Effector CD4-positive, alpha-beta T cell (primary cell): ENCODE data around the gene KCNB1.

Experiments used
- DNase-seq: peaks from one replicate; pipeline ENCODE4 v3.0.0-alpha.2; 2020

Gene KCNB1

DNA sequence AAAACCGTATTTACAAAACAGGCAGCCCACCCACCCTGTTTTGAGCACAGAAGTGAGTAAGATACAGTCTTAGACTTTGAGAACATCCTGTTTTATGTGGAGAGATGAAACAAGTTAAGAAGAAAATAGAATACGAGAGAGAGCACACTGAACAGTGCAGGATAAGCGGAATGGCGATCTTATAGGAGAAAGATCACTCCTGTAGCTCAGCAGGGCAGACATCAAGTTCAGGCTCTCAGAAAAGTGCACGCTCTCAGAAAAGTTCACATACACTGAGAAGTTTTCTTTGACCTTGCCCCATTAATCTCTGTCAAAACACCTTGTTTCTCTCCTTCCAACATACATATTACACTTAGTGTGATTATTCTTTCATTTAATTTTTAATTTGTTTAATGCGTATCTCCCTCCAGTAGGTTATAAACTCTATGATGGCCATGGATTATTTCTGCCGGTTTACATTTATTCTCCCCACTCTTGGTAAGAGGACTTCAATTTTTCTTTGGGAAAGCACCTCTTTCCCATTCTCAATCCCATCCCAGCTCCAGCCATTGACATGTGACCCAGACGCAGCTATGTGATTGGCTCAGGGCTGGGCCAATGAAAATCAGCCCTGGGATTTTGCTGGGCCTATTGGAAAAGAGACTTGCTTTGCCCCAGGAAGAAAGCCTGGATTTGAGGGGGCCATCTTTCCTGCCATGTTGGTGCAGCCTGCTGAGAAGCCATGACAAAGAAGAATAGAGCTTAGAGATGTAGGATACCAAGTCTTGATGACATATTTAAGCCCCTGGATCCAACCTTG is 16.2 kb downstream of the KCNB1 start:
- DNase-seq, result no peak

DNA sequence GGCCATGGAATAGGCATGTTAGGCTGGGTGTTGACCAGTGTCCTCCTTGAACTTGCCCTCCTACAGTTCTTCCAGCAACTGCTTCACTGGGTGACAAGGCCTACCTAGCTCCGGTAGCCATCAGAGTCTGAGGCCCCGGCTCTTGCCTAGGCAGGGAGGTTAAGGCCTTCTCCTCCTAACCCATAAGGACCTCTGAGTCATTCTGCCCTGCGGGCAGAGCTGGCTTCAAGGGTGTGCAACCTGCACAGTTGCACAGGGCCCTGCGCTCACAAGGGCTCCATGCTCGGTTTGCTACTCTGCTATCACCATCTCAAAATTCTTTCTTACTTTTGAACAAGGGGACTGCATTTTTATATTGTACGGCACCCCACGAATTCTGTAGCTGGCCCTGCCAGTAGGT is 17.9 kb downstream of the KCNB1 start:
- DNase-seq, result no peak

DNA sequence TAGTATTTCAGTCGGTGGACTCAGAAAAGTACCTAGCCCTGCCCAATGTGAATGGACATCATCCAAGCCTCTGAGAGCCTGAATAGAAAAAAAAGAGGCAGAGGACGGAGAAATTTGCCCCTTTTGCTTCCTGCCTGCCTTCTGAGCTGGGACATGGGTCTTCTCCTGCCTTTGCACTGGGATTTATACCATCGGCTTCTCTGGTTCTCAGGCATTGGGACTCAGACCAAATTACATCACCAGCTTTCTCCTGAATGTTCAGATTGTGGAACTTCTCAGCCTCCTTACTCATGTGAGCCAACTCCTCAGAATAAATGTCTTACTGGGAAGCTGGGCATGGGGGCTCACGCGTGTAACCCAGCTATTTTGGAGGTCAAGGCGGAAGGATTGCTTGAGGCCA is 19.8 kb downstream of the KCNB1 start:
- no peak for DNase-seq

DNA sequence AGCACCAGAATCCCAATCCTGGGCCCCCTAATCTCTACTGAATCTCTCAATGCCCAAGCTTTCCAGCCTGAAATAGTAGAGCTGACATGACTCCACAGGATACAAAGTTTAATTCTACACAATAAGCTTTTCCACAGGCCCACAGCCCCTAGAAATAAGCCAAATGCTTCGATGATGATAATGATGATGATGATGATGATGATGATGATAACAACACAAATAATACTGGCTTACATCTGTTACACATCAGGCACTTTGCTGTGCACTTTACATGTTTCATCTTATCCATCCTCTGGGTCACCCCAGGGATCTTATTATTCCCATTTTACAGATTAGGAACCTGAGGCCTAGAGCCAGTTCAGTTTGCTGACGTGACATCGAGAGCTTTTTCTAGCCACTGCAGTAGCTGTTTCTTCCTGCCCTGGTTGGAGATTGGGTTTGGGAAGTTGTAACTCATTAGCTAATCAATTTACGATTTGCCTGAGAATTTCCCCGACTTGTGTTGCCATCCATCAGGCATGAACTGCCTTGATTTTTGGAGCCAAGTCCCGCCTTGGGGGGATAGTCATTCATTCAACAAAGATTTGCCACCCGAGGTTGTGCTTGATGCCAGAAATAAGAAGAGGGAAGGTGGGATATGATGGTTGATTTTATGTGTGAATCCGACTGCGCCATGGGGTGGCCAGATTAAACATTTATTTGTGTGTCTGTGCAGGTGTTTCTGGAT is 20.4 kb downstream of the KCNB1 start:
- no peak for DNase-seq

DNA sequence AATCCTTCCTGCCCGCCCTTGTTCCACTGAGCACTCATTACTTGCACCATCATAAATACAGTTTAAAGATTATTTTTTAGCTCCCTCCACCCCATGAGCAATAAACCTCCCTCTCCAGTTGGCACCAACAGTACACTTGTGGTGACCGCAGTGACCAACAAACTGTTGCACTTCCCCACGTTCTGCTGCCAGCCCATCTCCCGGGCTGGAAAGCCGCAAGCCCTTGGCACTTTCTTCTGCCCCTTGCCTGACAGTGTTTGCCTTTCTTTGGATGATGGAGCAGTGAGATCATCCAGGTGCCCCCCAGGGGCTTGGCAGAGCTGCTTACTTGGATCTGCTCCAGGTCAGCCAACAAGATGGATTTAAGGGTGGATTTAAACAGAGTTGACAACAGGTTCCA is 21.6 kb downstream of the KCNB1 start:
- DNase-seq, result no peak

DNA sequence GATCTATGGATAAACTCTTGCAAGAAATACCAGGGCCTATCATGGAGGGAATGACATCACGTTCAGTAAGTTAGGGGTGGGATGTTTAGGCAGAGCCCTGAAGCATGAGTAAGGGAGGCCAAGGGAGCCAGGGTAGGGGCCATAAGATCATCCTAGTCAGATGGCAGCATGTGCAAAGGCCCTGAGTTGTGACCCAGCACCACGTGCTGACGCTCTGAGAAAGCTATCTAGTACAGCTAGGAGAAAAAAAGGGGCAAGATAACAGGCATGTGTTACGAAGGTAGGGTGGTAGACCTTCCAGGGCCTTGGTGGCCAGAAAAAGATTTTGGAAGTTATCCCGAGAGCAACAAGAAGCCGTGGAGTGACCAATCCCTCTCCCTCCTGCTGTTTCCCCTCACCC is 22.3 kb downstream of the KCNB1 start:
- DNase-seq, result no peak

DNA sequence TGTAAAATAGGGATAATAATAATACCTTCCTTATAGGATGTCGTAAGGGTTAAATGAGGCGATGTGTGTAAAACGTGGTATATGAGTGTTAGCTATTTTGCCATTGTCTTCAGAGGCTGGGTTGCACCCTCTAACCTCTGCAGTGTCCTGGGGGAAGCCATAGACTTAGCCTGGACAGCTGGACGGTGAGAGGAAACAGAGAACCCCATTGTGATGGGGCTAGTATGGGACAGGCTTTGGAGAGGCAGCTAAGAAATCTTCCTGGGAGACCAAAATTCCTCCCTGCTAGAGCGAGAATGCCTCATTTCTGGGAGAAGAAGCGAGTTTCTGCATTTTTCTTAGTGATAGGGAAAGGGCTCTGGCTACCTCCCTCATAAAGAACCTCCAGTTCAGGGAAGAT is 22.8 kb downstream of the KCNB1 start:
- no peak for DNase-seq

DNA sequence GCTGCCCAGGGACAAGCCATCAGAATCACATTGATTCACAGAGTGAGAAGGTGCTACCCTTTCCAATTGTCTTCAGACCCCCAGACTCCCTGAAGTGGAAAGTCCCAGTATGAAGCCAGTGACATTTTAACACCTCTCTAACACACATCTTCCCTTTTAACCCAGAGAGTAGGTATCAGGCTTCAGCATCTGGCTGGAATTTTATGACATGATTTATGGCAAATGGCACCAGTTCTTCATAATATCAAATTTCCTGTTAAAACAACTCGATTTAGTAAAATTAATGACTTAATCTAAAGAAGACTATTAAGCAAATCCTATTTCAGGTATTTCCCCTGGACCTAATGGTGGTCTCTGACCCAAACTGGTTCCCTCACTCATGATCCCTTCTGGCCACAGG is 25.0 kb downstream of the KCNB1 start:
- no peak for DNase-seq

DNA sequence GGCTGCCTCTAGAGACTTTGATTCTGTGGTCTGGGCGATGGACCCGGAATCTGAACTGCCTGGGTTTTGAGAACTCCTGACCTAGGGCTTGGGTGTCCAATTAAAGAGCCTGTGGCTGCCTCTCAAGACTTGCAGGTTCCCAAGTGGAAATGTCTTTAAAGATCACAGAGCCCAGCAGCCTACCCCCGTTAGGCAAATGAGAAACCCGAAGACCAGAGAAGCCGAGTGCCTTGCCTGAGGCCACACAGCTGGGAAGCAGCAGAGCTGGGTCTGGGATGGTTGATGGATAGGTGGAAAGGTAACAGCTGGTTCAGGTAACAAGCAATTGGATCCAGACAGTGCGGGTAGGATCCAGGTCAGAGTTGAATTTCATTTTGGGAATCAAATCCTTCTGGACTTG is 25.8 kb downstream of the KCNB1 start:
- no peak for DNase-seq

DNA sequence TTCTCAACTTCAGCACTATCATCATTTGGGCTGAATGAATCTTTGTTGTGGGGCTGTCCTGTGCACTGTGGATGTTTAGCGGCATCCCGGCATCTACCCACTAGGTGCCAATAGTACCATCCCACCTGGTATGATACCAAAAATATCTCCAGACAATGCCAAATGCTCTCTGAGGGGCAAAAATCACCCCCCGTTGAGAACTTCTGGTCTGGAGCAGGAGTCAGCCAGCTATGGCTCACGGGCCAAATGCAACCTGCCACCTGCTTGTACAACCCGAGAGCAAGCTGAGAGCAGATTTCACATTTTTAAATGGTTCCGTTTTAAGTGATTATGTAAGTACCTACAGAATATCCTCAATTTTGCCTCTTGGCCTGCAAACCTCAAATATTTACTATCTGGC is 26.8 kb downstream of the KCNB1 start:
- no peak for DNase-seq

DNA sequence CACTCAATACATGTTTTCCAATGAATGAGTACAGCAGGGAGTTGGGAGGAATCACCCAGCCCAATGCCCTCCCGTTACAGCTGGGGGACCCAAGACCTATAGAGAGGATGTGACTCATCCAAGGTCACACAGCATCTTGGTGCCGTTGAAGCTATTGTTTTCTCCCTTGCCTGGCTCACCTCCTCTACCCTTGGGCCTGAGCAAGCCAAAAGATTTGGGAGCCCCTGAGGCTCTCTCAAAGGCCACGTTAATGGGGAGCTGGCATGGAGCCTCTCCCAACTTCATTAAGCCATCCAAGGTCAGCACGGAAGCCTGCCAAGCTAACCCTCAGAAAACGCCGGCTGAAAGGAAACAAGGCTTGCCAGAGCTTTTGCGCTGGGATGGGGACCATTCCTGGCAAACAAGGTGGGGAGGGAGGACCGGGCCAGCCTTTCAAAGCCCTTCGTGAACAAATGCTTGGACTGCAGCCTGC is 30.4 kb downstream of the KCNB1 start:
- no peak for DNase-seq

DNA sequence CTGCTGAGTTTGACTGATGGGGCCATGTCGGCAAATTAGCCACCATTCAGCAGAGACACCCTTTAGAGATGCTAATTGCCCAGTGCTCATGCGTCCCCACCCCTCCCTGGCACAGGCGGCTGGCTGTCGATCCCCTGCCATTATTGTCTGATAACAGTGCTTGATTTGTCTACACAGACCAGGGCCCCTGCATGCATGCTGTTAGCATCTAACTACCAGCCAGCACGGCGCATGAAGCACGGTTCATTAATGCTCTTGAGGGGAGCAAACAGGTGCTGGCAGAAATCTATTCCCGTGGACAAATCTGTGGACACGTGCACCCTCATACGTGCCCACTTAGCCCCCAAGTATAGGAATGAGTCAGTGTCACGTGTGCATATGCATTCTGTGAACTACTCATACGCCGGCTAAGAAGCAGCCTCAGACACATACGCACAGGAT is 32.2 kb downstream of the KCNB1 start:
- DNase-seq, result no peak

DNA sequence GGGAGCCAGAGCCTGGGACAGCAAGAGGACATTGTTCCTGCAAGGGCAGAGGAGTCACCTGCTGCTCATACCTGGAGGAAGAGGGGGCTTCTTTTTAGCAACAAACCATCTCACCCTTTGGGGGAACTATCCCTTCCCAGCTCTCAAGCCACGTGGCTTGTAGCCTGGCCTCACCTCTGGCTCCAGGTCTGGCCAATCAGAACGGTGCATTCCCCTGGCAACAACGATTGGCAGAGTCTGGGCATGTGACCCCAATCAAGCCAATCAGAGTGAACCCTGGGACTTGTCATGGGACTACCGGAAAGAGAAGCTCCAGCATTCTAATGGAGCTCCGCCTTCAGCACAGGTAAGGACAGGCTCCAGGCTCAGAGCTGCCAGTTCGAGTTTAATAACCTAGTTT is 33.6 kb downstream of the KCNB1 start:
- no peak for DNase-seq

DNA sequence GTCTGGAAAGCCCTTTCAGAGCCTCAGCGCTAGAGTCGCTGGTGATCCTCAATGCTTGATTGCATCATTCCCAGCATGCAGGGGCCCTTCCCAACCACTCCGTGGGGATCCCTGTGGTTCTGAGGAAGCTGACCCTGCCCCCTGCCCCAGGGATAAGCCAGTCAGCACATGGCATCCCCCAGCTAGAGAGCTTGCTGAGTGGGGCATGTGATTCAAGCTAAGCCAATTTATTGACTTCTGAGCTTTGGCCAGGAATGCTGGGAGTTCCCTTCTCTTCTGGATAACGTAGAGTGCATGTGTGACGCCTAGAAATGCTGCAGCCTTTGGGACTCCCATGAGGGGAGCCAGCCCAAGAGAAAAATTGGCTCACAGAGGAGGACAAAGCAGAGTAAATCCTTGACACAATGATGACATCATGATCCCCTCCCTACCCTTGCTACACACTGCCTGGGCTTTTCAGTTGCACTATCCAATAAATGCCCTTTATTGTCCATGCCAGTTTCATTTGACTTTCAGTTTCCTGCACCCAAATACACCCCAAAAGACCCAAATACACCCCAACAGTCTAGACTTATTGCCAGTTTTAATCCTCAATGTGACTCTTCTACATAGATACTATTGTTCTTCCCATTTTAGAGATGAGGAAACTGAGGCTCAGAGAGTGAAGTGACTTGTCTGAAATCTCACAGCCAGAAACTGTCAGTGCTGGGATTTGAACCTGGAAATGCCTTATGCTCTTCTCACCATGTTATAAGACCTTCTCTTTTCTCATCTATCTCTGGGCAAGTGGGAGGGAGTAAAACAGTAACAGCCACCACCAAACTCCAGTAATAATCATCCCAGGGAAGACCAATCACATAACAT is 34.3 kb downstream of the KCNB1 start:
- no peak for DNase-seq

DNA sequence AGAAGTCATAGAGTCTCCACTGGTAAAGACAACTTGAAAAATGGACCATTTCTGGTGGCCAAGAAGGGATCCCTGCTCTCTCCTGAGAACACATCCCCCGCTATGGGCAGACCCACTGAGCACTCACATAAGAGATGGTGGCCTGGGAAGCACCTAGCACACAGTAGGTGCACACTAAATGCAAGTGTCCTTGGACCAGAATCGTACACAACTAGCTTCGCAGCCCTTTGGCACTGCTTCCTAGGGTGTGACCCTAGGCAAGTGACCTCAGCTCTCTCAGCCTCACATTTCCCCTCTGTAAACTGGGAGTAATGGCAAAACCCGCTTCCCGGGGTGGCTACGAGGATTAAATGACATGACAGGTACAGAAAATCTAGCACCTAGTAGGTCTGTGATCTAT is 35.1 kb downstream of the KCNB1 start:
- DNase-seq, result no peak

DNA sequence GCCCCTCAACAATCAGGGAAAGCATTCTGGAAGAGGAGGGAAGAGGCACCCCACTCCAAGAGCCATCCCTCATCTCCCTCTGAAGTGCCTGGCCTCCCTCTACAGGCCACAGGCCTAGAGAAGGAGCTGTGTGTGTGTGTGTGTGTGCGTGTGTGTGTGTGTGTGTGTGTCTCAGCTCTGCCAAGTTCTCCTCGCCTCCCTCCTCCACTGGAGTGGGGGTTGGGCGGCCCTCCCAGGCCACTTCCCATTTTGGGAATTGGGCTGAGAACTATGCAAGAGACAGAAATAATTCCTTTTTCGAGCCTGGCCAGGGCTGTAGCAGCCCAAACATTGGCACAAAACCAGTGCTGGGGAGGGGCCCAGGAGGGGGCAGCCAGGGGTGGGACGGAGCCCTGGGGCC is 35.7 kb downstream of the KCNB1 start:
- no peak for DNase-seq

DNA sequence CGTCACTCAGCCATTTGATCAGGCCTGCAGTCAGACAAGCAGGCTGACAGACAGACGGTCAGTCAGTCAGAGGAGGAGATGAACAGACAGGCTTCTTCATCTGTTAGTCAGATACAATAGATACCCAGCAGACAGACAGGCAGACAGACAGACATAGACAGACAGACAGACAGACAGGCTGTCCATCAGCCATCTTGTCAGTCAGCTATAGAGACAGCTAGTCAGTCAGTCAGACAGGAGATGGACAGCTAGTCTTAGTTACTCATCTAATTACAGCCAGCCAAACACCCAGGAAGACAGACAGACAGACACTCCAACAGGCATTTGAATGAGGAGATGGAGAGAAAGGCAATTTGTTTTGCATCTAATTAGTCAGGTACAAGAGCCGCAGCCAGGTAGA is 36.4 kb downstream of the KCNB1 start:
- no peak for DNase-seq

DNA sequence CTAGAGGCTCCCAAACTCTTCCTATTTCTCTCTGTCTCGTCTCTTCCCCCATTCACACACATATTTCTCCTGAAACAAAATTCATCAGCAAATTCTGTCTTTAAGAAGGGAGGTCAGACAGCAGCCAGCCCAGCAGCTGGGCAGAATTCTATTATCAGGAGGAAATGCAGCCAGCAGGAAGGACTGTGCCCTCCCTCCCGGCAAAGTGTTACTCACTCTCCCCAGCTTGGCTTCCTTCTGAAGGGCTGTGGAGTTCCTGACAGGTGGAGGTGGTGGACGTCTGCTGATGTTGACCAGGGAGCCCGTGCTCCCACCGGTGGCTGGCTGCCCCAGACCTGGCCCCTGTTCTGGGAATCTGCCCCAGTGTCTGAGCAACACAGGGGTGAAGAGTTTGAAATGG is 37.3 kb downstream of the KCNB1 start:
- DNase-seq, result no peak

DNA sequence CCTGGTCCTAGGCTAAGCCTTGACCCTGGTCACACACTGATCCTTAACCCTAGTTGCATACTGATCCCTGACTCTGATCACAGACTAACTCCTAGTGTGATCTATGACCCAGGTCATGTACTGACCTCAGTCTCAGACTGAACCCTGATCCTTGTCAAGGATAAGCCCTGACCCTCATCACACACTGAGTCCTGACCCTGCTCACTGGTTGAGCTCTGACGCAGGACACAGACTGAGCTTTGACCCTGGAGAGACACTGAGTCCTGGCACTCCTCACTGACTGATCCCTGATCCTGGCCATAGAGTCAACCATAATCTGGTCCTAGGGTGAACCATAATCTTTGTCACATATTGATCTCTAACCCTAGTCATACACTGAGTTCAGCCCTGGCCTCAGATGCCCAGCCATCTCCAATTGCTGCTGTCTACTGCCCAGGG is 37.9 kb downstream of the KCNB1 start:
- DNase-seq, result no peak

DNA sequence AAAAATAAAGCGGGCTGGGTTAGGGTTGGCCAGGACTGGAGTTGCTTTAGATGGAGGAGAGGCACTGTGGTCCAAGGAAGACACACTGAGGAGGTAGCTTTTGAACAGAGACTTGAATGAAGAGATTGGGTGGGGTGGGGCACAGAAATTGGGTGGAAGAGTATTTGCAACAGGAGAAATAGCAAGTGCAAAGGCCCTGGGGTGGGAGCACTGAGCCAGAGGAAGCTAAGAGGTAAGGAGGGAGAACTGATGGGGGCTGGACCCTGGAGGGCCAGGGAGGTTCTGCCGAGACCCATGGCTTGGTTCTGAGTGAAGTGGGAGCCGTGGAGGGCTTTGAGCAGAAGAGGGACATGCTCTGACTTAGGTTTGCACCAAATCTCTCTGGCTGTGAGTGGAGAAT is 45.4 kb downstream of the KCNB1 start:
- no peak for DNase-seq

DNA sequence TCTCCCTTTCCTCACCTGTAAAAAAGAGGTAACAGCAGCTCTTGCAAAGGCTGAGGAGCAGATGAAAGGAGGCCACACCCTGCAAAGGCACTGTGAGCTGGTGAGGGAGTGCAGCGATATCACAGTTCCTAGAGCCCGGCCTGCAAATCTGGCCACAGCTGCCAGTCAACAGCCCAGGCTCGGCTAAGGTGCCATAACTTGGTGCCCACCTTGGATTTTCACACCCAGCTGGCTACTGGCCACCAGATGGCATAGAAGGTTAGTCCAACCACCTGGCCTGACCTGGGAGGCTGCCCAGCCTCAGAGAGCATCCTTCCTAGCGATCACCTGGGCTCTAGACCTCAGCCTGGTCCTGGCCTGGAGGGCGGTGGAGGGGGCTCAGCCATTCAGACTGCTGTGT is 46.8 kb downstream of the KCNB1 start:
- no peak for DNase-seq

DNA sequence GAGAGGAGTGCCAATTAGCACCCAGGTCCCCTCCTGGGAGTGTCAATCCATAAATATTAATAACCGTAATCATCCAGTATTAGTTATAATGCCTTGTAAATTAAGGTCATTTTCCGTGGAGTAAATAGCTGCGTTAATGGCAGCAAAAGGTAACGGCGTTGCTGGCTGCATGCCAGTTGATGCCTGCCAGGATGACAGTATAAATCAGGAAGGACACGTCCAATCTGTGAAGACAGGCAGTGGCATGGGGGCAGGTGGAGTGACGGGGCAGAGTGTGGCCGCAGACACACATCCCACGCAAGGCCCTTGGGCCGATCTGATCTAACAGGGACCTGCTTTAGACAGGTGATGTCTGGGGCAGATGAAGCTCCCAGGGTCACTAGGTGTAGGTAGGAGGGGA is 49.1 kb downstream of the KCNB1 start:
- DNase-seq, result no peak

DNA sequence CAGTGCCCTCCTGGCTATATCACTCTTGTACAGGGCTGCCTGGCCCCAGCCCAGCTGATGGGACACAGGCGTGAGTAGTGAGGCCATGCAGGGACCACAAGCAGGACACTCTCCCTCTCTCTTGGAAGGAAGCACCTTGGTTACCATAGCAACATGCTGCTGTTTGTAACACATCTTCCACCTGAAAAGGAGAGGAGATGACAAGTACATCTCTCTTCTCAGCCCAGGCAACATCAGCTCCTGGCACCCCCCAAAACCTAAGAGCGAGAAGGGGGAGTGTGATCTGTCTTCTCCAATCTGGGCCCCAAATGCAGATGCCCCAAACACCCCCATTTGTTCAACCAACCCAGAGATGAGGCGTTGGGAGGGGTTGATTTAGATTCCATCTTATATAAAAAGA is 49.9 kb downstream of the KCNB1 start:
- DNase-seq, result no peak
